Stimulated activated CD8-positive, alpha-beta memory T cell treated with anti-CD3 and anti-CD28 coated beads, Interleukin-15, amount 100 ng/mL, for 48 hours (primary cell): ENCODE results near the gene MRPS5.

Experiments used
- DNase-seq, 2 donors: peaks; one replicate each; pipeline ENCODE4 v3.0.0-alpha.2; 2020; ENCODE audit warnings: low read depth in 2 of 2

The MRPS5 gene

DNA sequence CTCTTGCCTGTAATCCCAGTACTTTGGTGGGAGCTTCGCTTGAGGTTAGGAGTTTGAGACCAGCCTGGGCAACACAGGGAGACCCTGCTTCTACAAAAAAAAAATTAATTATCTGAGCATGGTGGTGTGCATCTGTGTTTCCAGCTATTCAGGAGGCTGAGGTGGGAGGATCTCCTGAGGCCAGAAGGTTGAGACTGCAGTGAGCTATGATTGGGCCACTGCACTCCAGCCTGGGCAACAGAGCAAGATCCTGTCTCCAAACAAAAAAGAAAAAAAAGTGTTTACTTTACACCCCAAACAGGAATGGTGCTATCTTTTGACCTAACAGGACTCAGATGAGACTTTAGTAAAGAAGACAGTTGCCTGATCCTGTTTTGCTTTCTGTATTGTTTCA lies 60.5 kb downstream of the MRPS5 start:
- DNase-seq: no peak

GRCh38 chr2:95060446-95061118 lies 61.0 kb downstream of the MRPS5 start:
- no peak for DNase-seq

DNA sequence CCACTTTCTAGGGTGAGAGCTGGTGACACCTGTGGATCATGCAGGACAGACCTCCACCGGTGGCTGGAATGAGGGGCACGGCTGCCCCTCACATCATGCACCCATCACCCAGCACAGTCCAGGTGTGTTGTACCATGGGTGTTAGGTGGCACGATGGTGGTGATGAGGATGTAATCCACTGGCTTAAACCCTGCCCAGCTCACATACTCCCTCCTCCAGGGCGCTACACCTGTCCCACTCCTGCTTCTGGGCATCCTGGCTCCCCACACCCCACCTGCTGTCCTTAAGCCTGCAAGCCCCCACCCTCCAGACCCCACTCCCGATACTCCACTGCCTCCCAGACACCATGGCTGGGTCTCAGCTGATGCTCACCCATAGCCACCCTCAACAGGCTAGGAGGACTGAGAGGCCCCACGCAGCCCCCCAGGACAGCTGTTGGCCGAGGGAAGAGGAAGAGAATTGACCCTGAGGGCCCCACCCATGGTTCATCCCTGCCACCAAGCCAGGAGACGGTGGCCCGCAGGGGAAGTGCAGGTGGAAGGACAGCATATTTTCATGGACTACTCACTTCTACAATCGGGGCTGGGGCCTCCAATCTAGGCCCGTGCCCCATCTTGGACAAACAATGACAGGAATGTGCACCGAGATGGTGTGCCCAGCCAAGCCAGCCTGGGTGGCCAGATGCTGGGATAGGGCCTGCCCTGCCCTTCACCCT lies 61.8 kb downstream of the MRPS5 start:
- no peak for DNase-seq

GRCh38 chr2:95058989-95059641 lies 62.5 kb downstream of the MRPS5 start:
- DNase-seq: no peak

- no peak for DNase-seq
Observed at GRCh38 chr2:95058466-95058988, 63.1 kb downstream of the MRPS5 start.

- DNase-seq: no peak
Observed at GRCh38 chr2:95057535-95058370, 63.9 kb downstream of the MRPS5 start.

- no peak for DNase-seq
Observed at GRCh38 chr2:95056461-95057459, 64.8 kb downstream of the MRPS5 start.

DNA sequence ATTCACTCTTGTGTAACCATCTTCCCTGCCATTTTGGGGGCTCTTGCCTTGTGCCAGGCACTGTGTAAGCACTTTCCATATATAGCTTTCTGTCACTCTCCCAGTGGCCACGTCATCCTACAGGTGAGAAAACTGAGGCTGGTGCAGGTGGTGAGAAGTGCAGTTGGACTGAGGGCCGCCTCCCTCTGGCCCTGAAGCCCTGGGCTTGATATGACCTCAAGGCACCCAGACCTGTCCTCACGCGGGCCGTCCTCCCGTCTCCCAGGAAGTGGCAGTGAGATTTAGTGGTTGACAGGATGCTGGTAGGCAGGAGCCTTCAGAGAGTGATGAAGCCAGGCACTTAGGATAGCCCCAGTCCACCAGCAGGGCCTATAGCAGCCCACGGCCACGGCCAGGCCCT lies 65.6 kb downstream of the MRPS5 start:
- DNase-seq: no peak

GRCh38 chr2:95055262-95055661 lies 66.3 kb downstream of the MRPS5 start:
- DNase-seq: no peak

- no peak for DNase-seq
Observed at GRCh38 chr2:95054016-95054415, 67.6 kb downstream of the MRPS5 start.

DNA sequence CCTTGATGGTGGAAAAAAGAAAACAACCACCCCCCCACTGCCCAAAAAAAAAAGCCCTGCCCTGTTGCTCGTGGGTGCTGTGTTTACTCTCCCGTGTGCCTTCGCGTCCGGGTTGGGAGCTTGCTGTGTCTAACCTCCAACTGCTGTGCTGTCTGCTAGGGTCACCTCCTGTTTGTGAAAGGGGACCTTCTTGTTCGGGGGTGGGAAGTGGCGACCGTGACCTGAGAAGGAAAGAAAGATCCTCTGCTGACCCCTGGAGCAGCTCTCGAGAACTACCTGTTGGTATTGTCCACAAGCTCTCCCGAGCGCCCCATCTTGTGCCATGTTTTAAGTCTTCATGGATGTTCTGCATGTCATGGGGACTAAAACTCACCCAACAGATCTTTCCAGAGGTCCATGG lies 68.1 kb downstream of the MRPS5 start:
- DNase-seq: no peak

DNA sequence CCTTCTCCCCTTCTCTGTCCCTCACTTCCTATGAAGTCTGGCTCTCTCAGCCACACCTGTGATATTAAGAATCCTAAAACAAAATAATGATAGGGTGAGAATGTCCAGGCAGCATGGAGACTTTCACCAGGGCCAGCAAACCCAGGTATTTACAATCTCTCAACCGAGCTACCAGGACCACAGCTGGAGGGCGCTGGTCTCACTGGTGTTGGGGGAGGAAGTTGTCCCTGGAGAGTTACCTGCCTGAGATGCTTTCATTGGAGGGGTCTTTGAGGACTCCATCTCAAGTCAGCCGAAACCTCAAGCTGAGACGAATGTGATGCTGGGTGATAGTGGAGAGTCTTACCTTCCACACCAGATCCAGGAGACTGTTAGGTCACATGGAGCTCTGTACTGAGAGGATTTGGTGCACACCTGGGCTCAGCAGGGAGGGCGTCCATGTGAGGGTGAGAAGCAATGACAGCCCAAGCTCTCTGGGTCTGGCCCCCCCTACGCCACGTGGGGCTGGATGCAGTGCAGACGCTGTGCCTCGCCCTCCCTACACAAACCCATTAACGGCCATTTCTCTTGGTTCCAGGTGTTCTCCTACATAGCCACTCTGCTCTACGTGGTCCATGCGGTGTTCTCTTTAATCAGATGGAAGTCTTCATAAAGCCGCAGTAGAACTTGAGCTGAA lies 68.7 kb downstream of the MRPS5 start:
- no peak for DNase-seq

DNA sequence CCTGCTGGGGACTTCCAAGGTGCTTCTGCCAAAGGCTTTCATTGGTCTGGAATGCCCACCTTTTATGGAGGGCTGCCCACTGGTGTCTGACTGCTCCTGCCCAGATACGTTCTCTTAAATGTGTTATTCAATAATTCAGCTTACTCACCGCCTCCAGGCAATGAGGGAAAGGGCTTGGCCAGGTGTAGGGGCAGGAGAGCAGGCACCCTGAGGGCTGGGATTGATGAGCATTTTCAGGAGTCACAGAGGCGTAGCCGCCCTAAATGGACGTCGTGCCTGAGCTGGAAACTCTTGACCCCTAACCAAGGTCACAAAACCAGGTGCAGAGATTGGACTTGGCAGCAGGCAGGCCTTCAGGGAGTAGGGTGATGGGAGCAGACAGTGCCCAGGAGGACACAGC lies 69.3 kb downstream of the MRPS5 start:
- no peak for DNase-seq

DNA sequence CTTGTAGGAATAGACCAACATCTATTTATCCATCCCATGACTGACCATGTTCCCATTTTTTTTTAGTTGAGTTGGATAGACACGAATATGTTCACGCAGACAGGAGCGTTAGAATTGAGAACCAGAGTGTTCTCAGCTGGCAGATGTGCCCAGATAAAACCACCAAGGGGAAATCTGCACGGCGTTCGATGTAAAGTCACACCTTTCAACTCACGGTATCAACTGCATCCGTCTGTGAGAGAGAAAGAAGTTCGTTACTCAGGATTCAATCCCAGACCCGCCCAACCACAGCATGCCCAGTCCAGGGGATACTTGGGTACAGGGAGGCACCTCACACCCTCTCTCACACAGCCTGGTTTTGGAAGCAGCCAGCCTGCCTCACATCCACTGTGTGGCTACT lies 70.0 kb downstream of the MRPS5 start:
- DNase-seq: no peak

GRCh38 chr2:95050385-95051300 lies 71.0 kb downstream of the MRPS5 start:
- DNase-seq: no peak

DNA sequence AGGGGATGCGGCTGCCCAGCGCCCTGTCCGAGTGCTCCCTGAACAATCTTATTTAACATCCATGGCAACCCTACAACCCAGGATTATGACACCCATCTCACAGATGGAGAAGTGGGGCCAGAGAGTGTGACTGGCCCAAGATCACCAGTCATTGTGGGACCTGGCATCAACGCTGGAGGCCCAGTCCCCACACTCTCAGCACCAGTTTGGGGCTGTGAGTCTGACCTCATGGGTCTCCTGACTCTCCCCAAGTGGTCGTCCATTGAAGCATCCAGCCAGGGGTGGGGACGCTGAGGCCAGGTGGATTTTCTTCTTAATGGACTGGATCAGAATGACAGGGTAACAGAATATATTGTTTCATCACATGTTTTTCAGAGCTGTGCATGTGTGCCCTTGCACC lies 71.6 kb downstream of the MRPS5 start:
- no peak for DNase-seq

- DNase-seq: no peak
Observed at GRCh38 chr2:95049683-95049955, 72.0 kb downstream of the MRPS5 start.

DNA sequence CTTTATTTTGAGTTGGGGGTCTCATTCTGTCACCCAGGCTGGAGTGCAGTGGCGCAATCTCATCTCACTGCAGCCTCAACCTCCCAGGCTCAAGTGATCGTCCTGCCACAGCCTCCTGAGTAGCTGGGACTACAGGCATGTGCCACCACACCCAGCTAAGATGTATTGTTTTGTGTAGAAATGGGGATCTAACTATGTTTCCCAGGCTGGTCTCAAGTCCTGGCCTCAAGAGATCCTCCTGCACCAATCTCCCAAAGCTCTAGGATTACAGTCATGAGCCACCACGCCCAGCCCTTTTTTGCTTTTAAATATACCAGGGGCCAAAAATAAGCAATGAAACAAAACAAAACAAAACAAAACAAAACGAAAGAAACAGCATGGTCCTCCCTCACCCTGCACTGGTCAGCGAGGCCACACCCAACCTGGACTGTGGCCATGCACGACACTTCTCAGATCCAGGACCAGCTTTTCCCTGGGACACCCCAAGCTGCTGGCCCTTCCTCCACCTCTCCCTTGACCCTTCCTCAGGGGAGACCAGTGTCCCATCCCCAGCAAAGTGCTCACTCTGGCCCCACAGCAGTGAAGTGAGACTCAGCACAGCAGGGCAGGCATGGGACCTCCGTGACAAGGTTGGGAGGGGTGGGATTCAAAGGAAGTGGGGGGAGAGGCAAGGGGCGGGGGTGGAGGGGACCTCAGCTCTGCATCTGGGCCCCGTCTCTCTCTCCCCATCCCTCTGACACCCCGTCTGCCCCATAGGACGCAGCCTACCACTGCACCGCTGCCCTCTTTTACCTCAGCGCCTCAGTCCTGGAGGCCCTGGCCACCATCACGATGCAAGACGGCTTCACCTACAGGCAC lies 72.6 kb downstream of the MRPS5 start:
- no peak for DNase-seq
